Measurements from ENCODE around the gene FAF2. TPM values are rescaled to one million over a fixed set of nuclear protein-coding genes. Genes with fewer than 3 reads are reported as not detected.
"Not testable (repeated sequence)": the region's sequence is repeated elsewhere in the genome, so short reads cannot be mapped to it uniquely, and the experiment has no call there.

Gene FAF2
- total and polyA plus RNA-seq, 7 experiments from 2014 or later, result 11.8 to 43.2 (median 30.9) TPM

DNA sequence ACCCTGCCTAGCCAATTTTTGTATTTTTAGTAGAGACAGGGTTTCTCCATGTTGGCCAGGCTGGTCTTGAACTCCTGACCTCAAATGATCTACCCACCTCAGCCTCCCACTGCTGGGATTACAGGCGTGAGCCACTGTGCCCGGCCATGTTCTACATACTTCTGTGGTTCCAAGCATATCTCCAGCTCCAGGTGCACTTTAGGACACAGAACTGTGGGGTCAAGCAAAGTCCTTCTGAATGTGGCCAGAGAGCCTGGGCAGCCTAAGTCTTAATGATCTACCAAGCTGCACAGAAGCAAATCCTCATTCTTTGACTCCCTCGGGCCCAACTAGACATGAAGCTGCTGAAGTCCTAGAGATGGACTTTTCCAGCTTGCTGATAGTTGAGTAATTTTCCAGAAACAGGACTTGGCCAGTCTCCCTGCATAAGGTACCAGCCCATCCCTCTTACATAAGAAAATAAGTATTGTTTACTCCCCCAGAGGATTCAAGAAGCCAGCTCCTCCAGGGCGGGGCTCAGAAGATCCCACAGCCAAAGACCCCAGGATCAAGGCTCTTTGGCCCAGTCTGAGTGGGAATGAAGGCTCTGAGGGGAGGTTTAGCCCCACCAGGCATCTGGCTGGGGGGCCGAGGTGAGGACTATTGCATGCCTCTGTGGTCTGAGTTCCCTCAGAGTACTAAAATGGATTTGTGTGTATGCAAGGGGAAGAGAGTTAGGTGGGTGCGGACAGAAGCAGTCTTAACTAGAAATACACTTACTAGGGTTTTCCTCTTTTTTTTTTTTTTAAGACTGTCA lies 40.5 kb upstream of the FAF2 start:
- H3K9me3 Mint-ChIP-seq, result no peaks in the 10 kb centered on the region
- H3K4me3 ChIP-seq (ENCODE audit: low read length), result no peak overlapping the region
- no peaks in the 10 kb centered on the region for H3K4me1 ChIP-seq (ENCODE audit: control insufficient read depth in 2 of 2, insufficient read depth in 2 of 2, low read length in 2 of 2)
- H3K36me3 ChIP-seq (ENCODE audit: control insufficient read depth in 2 of 3, insufficient read depth in 3 of 3, low read length in 3 of 3), result peaks cover 0 to 45% (median 0%) of the 10 kb centered on the region in 3 experiments
- H3K27ac Mint-ChIP-seq, result peak overlapping the region in 1 of 9 donors; percentile 46
- H3K4me3 Mint-ChIP-seq, result no peak overlapping the region
- no peaks in the 10 kb centered on the region for H3K27me3 ChIP-seq (ENCODE audit: control insufficient read depth in 2 of 2, insufficient read depth in 2 of 2, low read length in 2 of 2)
- ChIA-PET POLR2A (interaction anchor here (0.6 kb wide), 1 partner anchor 78 kb away, joined by 3 read pairs; no protein-coding TSS in a partner anchor), CTCF (interaction anchor here (0.5 to 0.6 kb wide), 2 partner anchors 35 to 188 kb away, joined by 3 read pairs; no protein-coding TSS in a partner anchor)
- H3K36me3 Mint-ChIP-seq, result peaks cover 0 to 19% (median 12%) of the 10 kb centered on the region in 5 donors
- intact Hi-C loops (cut with micrococcal nuclease), result no loop called here
- H3K27me3 Mint-ChIP-seq, result no peaks in the 10 kb centered on the region
- DNase-seq (no peak), ATAC-seq (no peak)
- H3K27ac ChIP-seq (ENCODE audit: low read depth, low read length), result no peak overlapping the region
- H3K4me1 Mint-ChIP-seq, result peaks cover 8 to 17% (median 15%) of the 10 kb centered on the region in 7 donors
- no peaks in the 10 kb centered on the region for H3K9me3 ChIP-seq (ENCODE audit: control insufficient read depth in 2 of 3, low read length in 3 of 3)

DNA sequence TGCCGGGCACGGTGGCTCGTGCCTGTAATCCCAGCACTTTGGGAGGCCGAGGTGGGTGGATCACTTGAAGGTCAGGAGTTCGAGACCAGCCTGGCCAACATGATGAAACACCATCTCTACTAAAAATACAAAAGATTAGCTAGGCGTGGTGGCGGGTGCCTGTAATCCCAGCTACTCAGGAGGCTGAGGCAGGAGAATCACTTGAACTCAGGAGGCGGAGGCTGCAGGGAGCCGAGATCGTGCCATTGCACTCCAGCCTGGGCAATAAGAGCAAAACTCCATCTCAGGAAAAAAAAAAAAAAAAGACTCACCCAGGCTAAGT lies 40.0 kb upstream of the FAF2 start:
- H3K4me3 Mint-ChIP-seq; DNase-seq; H3K4me3 ChIP-seq (ENCODE audit: low read length); H3K27ac ChIP-seq (ENCODE audit: low read depth, low read length); H3K9me3 ChIP-seq (ENCODE audit: control insufficient read depth in 2 of 3, low read length in 3 of 3); H3K9me3 Mint-ChIP-seq; ATAC-seq; H3K27me3 Mint-ChIP-seq; intact Hi-C loops (cut with micrococcal nuclease); H3K27me3 ChIP-seq (ENCODE audit: control insufficient read depth in 2 of 2, insufficient read depth in 2 of 2, low read length in 2 of 2); POLR2A ChIA-PET; H3K4me1 ChIP-seq (ENCODE audit: control insufficient read depth in 2 of 2, insufficient read depth in 2 of 2, low read length in 2 of 2); H3K27ac Mint-ChIP-seq; CTCF ChIA-PET: not testable (repeated sequence)
- peaks cover 0 to 18% (median 12%) of the 10 kb centered on the region in 5 donors for H3K36me3 Mint-ChIP-seq
- peaks cover 0 to 45% (median 0%) of the 10 kb centered on the region in 3 experiments for H3K36me3 ChIP-seq (ENCODE audit: control insufficient read depth in 2 of 3, insufficient read depth in 3 of 3, low read length in 3 of 3)
- peaks cover 8 to 23% (median 19%) of the 10 kb centered on the region in 7 donors for H3K4me1 Mint-ChIP-seq

DNA sequence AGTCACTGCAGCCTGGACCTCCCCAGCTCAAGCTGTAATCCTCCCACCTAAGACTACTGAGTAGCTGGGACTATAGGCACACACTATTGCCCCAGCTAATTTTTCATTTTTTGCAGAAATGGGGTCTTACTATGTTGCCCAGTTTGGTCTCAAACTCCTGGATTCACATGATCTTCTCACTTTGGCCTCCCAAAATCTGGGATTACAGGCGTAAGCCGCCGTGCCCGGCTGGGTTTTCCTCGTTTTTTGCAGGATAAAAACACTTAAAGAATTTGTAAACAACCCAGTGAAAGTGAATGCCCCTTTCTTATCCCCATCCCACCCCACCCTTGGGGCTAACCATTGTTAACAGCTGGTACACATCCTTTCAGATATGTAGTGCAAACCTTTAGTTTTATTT lies 39.6 kb upstream of the FAF2 start:
- no peaks in the 10 kb centered on the region for H3K27me3 Mint-ChIP-seq
- Histone ChIP-seq H3K27me3 (ENCODE audit: control insufficient read depth in 2 of 2, insufficient read depth in 2 of 2, low read length in 2 of 2) (no peaks in the 10 kb centered on the region), H3K4me1 (ENCODE audit: control insufficient read depth in 2 of 2, insufficient read depth in 2 of 2, low read length in 2 of 2) (peaks cover 0 to under 1% of the 10 kb centered on the region in 2 donors), H3K4me3 (ENCODE audit: low read length) (no peak overlapping the region), H3K36me3 (ENCODE audit: control insufficient read depth in 2 of 3, insufficient read depth in 3 of 3, low read length in 3 of 3) (peaks cover 0 to 45% (median 0%) of the 10 kb centered on the region in 3 experiments), H3K9me3 (ENCODE audit: control insufficient read depth in 2 of 3, low read length in 3 of 3) (no peaks in the 10 kb centered on the region), H3K27ac (ENCODE audit: low read depth, low read length) (no peak overlapping the region)
- ATAC-seq (no peak), DNase-seq (no peak)
- H3K27ac Mint-ChIP-seq, result no peak overlapping the region
- no peaks in the 10 kb centered on the region for H3K9me3 Mint-ChIP-seq
- ChIA-PET POLR2A (no interaction called here), CTCF (interaction anchor here (0.7 kb wide), 1 partner anchor 165 kb away, joined by 5 read pairs; no protein-coding TSS in a partner anchor)
- intact Hi-C loops (cut with micrococcal nuclease), result no loop called here
- peaks cover 0 to 18% (median 12%) of the 10 kb centered on the region in 5 donors for H3K36me3 Mint-ChIP-seq
- H3K4me3 Mint-ChIP-seq, result no peak overlapping the region
- H3K4me1 Mint-ChIP-seq, result peaks cover 8 to 27% (median 22%) of the 10 kb centered on the region in 7 donors

DNA sequence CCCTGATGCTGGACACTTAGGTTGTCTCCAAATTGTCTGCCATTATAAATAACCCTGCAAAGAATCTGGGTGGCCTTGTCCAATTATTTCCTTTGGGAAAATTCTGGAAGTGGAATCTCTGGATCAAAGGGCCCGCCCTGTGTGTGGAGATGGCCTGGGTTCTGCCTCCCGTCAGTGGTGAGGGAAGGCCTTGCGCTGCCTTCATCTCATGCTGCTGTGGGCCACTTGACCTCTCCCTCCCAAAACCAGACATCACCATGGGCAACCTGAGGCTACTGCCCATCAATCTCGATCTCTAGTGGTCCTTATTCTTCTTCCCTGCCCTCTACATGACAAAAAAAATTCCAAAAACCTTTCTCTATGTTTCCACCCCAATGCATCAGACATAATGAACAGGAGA lies 38.4 kb upstream of the FAF2 start:
- ChIA-PET CTCF (no interaction called here), POLR2A (interaction anchor here (1.4 kb wide), 1 partner anchor 38 kb away, joined by 3 read pairs; the partner anchor contains the start of gene FAF2)
- H3K4me3 ChIP-seq (ENCODE audit: low read length), result no peak overlapping the region
- no peaks in the 10 kb centered on the region for H3K27me3 Mint-ChIP-seq
- no peaks in the 10 kb centered on the region for H3K27me3 ChIP-seq (ENCODE audit: control insufficient read depth in 2 of 2, insufficient read depth in 2 of 2, low read length in 2 of 2)
- no peaks in the 10 kb centered on the region for H3K9me3 ChIP-seq (ENCODE audit: control insufficient read depth in 2 of 3, low read length in 3 of 3)
- H3K9me3 Mint-ChIP-seq, result no peaks in the 10 kb centered on the region
- peaks cover 0 to 37% (median 0%) of the 10 kb centered on the region in 3 experiments for H3K36me3 ChIP-seq (ENCODE audit: control insufficient read depth in 2 of 3, insufficient read depth in 3 of 3, low read length in 3 of 3)
- no peak overlapping the region for H3K4me3 Mint-ChIP-seq
- peak overlapping the region in 1 of 9 donors; percentile 27 for H3K27ac Mint-ChIP-seq
- DNase-seq (no peak), ATAC-seq (no peak)
- peaks cover 16 to 38% (median 33%) of the 10 kb centered on the region in 7 donors for H3K4me1 Mint-ChIP-seq
- H3K4me1 ChIP-seq (ENCODE audit: control insufficient read depth in 2 of 2, insufficient read depth in 2 of 2, low read length in 2 of 2), result peaks cover 7 to 12% of the 10 kb centered on the region in 2 donors
- no peak overlapping the region for H3K27ac ChIP-seq (ENCODE audit: low read depth, low read length)
- peaks cover 0 to 18% (median 12%) of the 10 kb centered on the region in 5 donors for H3K36me3 Mint-ChIP-seq
- intact Hi-C loops (cut with micrococcal nuclease), result no loop called here

DNA sequence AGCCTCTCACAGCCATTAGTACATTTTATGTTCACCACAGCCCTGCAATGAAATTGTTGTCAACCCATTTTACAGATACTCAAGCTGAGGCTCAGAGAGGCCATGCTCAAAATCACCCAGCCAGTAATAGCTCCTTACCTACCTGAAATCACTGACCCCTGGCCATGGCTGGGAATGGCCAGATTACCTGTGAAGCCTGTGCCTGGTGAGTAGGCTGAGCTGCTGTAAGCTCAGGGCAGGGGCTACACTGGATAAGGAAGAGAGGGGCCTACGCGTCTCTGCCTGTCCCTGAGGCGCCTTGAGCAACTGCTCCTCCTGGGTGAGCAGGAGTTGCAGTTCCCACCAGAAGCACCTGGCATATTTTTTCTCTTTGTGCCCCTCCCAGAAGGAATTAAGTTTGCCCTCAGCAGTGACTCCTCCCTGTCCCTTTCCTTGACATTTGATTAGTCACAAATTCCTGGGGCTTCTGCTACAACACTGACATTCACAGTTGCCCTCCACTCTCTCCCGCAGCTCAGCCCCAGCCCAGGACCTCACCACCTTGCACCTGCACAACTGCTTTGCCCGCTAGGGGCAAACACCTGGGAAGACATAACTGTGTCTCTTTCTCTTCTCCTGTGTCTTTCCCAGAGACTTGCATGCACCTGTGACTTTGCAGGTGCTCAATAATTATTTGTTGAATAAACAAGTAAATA lies 37.6 kb upstream of the FAF2 start:
- no peak overlapping the region for H3K27ac ChIP-seq (ENCODE audit: low read depth, low read length)
- Mint-ChIP-seq H3K4me1 (peaks cover 19 to 47% (median 41%) of the 10 kb centered on the region in 7 donors), H3K4me3 (no peak overlapping the region), H3K36me3 (peaks cover 0 to 18% (median 12%) of the 10 kb centered on the region in 5 donors), H3K27ac (peak overlapping the region in 5 of 9 donors; percentile 3 to 68 (median 42)), H3K9me3 (no peaks in the 10 kb centered on the region), H3K27me3 (no peaks in the 10 kb centered on the region)
- no peaks in the 10 kb centered on the region for H3K27me3 ChIP-seq (ENCODE audit: control insufficient read depth in 2 of 2, insufficient read depth in 2 of 2, low read length in 2 of 2)
- ATAC-seq (no peak), DNase-seq (no peak)
- intact Hi-C loops (cut with micrococcal nuclease), result no loop called here
- POLR2A ChIA-PET, result interaction anchor here (1.4 kb wide), 1 partner anchor 37 kb away, joined by 3 read pairs; the partner anchor contains the start of gene FAF2
- no peak overlapping the region for H3K4me3 ChIP-seq (ENCODE audit: low read length)
- H3K36me3 ChIP-seq (ENCODE audit: control insufficient read depth in 2 of 3, insufficient read depth in 3 of 3, low read length in 3 of 3), result peaks cover 0 to 29% (median 0%) of the 10 kb centered on the region in 3 experiments
- peaks cover 15 to 19% of the 10 kb centered on the region in 2 donors for H3K4me1 ChIP-seq (ENCODE audit: control insufficient read depth in 2 of 2, insufficient read depth in 2 of 2, low read length in 2 of 2)
- CTCF ChIA-PET, result no interaction called here
- H3K9me3 ChIP-seq (ENCODE audit: control insufficient read depth in 2 of 3, low read length in 3 of 3), result no peaks in the 10 kb centered on the region

DNA sequence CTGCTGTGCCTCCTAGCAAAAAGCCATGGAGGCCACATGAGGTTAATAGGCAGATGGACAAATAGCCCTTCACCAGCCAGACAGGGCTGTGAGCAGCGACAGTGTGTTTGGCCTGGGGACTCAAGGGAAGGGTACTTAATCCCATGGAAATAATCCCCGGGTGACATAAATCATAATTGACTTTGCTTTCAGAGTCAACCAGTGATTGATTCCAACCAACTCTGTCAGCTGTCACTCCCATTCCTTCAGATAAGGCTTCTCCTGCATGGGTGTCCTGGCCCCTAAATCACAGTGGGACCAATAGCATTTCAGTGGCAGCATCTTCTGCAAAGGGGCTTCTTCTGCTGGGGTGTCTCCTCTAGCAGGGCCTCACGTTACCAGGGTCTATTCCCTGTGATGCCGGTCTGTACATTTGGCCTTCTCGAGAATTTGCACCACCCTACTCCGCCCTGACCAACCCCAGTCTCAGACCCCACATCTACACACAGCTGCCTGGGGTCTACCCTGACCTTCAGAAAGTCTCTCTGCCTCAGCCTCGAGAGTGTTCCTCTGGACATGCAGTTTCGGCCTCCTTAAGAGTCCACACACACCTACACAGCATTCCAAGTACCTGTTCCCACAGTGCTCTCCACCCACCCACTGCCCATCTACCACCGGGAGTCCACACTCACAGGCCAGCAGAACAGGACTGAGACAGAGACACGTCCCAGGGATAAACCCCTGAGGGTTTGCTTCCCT lies 35.5 kb upstream of the FAF2 start:
- ATAC-seq (no peak), DNase-seq (no peak)
- POLR2A ChIA-PET, result interaction anchor here (0.6 kb wide), 1 partner anchor 22 kb away, joined by 3 read pairs; no protein-coding TSS in a partner anchor
- CTCF ChIA-PET, result no interaction called here
- H3K9me3 Mint-ChIP-seq, result no peaks in the 10 kb centered on the region
- H3K4me3 Mint-ChIP-seq, result peak overlapping the region in 3 of 10 donors; percentile 12 to 25 (median 20)
- H3K27ac ChIP-seq (ENCODE audit: low read depth, low read length), result no peak overlapping the region
- intact Hi-C loops (cut with micrococcal nuclease), result no loop called here
- no peak overlapping the region for H3K4me3 ChIP-seq (ENCODE audit: low read length)
- peaks cover 0 to 9% (median 0%) of the 10 kb centered on the region in 3 experiments for H3K36me3 ChIP-seq (ENCODE audit: control insufficient read depth in 2 of 3, insufficient read depth in 3 of 3, low read length in 3 of 3)
- H3K9me3 ChIP-seq (ENCODE audit: control insufficient read depth in 2 of 3, low read length in 3 of 3), result no peaks in the 10 kb centered on the region
- peaks cover 0 to 14% (median 11%) of the 10 kb centered on the region in 5 donors for H3K36me3 Mint-ChIP-seq
- H3K27ac Mint-ChIP-seq, result peak overlapping the region in 5 of 9 donors; percentile 25 to 62 (median 46)
- H3K4me1 Mint-ChIP-seq, result peaks cover 22 to 55% (median 51%) of the 10 kb centered on the region in 7 donors
- no peaks in the 10 kb centered on the region for H3K27me3 ChIP-seq (ENCODE audit: control insufficient read depth in 2 of 2, insufficient read depth in 2 of 2, low read length in 2 of 2)
- peaks cover 21 to 28% of the 10 kb centered on the region in 2 donors for H3K4me1 ChIP-seq (ENCODE audit: control insufficient read depth in 2 of 2, insufficient read depth in 2 of 2, low read length in 2 of 2)
- peaks cover 0 to 3% (median 0%) of the 10 kb centered on the region in 5 donors for H3K27me3 Mint-ChIP-seq

All from naive thymus-derived CD4-positive, alpha-beta T cell (primary cell).